ENCODE results near the gene VGF.
A peak's percentile ranks its signal among the peaks of the same experiment; 100 is the strongest.

Gene VGF

DNA sequence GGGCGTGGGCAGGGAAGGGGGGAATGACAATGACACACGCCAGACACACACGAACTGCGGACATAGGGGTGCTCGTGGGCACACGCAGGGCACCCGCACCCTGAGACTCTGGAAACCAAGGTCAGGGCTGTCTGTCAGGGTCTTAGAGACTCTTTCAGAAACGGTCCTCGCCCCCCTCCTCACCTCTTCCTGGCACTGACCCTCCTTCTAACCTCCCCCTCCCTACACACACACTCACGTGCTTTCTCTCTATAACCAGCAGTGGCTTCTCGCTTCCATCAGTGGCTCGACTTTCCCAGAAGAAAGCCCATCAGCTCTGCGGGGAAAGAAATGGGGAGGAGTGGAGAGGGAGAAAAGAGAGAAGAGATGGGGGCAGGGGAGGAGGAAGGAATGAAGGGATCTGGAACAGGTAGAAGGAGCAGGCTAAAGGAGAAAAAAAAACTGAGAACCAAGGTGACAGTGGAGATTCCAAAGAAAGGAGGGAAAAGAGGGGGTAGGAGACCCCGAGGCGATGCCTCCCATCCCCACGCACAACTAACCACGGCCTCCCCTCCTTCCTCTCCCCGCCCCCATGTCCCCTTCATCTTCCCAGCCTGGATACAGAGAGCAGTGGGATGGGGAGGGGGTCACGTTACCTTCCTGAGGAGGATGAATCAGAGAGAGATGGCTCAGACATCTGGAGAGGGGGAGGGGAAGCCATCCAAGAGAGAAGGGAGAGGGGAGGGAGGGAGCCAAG lies 1.7 kb upstream of the VGF start:
- DNase-seq (ENCODE audit: low read depth in 2 of 2, low spot score in 1 of 2), result no peak

DNA sequence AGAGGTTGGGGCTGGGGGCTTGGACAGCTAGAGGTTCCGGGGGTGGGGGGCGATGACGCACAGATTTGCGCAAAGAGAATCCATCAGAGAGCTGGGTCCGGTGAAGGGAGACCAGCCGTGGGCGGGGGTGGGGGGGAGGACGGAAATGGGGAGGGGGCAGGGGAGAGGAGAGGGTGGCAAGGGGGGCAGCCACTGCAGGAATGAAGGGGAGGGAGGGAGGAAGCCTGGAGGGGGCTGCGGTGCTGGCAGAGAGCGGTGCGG lies 1.2 kb upstream of the VGF start:
- no peak for DNase-seq (ENCODE audit: low read depth in 2 of 2, low spot score in 1 of 2)

DNA sequence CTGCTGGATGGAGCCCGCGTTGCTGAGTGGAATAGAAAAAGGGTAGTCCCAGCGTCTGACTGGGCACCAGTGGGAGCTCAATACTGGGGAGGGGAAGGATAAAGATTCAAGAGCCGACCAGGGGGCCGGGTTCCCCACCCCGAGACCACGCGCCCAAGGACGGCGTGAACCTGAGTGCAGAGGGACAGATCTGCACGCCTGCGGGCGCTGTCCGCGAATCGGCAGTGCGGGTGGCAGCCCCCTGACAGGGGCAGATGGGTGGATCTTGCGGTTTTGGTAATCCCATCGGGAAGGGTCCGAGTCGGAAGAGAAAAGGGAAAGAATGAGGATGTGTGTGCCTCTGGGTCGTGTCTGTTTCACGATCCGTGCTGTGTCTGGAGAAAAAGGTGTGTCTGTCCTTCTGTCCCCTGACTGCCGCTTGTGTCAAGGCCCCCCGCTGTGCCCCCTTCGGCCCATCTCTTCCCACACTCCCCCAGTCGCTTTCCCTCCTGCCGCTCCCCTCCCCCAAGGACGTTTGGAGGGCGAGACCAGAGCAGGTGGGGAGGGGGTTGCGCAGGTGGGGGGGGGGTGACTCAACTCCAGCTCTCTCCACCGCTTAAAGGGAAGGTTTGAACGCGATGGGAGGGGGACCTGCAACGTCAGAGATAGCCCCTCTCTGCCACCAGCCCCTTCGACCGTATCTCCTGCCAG lies 734 bp upstream of the VGF start:
- DNase-seq (ENCODE audit: low read depth in 2 of 2, low spot score in 1 of 2), result no peak

DNA sequence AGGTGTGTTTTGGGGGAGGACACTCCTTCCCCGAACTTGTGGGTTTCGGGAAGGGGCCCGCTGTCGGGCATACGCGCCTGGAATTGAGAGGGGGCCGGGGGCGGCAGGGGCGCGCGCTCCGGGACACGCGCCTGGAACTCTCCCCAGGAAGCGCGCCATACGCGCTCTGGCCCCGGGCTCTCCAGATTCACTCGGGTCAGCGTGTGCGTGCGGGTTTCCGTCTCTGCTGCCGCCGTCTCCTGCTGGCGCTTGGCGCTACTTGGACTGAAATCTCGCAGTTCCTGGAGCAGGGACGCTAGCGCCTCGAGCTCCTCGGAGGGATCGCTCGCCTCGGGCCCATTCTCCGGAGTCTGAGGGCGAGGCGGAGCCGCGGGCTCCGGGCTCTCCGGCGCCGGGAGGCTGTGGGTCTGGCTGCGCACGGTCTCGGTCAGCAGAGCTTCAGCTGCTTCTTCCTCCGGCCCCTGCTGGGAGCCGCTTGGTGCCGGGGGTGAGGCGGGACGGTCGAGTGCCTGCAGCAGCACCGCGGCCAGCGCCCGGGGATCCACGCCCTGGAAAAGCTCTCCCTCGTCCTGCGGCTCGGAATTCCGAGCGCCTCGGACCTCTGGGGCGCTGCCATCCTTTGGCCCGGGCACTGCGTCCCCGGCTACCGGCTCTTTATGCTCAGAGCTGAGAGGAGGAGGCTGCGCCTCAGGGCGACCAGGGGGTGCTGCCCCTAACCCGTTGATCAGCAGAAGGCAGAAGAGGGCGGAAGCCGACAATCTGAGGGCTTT lies 1.1 kb downstream of the VGF start:
- DNase-seq (ENCODE audit: low read depth in 2 of 2, low spot score in 1 of 2), result no peak

DNA sequence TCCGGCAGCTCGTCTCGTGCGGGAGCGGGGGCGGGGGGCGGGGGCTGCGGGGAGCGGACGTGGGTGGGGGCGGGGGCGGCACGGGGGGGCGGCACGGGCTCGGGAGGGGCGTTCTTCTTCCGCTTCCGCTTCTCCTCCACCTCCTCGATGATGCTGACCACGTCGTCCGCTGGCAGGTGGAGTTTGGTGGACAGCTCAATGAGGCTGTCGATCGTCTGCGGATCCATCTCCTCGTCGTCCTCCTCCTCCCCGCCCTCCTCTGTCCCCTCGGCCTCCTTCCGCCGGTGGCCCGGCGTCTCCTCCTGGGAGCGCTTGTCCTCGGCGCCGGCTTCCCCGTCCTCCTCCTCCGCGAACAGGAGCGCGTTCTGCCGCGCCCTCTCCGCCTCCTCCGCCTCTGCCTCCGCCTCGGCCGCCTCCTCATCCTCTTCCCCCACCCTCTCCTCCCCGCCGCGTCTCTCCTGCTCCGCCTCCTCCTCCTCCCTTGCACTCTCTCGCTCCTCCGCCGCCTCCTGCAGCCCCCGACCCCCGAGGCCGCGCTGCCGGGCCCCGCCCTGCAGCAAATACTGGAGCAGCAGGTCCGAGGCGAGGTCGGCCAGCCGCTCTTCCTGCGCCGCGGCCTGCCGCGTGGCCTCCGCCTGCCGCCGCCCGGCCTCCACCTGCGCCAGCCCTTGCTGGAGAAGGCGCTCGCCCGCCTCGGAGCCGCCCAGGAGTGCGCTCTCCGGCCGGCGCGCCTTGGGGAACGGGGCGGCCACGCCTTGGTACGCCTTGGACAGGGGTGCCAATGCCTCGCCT lies 1.9 kb downstream of the VGF start:
- DNase-seq (ENCODE audit: low read depth in 2 of 2, low spot score in 1 of 2), result no peak

DNA sequence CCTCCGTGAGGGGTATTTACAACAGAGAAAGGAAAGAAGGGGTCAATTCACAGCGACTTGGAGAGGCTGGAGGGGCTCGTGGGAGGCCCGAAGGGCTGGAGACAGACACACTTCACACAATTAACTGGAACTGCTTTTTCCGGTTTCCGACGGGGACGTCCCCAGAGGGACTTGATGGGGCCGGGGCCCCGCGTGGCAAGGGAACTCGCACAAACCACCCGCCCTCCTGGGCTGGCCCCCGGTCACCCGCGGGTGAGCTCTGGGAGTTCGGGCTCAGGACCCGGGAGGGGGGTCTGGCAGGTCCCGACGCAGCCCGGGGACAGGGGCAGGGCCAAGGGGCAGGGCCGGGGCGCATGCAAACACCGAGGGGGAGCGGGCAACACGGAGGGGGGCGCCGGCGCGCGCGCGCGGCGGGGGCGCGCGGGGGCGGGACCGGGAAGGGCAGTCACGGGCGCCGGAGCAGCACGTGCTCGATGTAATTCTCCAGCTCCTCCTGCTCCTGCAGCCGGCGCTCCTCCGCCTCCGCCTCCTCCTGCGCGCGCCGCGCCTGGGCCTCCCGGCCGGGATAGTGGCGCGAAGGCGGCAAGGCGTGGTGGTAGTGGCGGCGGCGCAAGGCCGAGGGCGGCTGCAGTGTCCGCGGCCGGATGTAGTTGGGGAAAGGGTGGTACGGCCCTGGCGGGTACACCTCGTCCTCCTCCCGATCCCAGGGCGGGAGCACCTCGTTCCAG lies 2.7 kb downstream of the VGF start:
- no peak for DNase-seq (ENCODE audit: low read depth in 2 of 2, low spot score in 1 of 2)

DNA sequence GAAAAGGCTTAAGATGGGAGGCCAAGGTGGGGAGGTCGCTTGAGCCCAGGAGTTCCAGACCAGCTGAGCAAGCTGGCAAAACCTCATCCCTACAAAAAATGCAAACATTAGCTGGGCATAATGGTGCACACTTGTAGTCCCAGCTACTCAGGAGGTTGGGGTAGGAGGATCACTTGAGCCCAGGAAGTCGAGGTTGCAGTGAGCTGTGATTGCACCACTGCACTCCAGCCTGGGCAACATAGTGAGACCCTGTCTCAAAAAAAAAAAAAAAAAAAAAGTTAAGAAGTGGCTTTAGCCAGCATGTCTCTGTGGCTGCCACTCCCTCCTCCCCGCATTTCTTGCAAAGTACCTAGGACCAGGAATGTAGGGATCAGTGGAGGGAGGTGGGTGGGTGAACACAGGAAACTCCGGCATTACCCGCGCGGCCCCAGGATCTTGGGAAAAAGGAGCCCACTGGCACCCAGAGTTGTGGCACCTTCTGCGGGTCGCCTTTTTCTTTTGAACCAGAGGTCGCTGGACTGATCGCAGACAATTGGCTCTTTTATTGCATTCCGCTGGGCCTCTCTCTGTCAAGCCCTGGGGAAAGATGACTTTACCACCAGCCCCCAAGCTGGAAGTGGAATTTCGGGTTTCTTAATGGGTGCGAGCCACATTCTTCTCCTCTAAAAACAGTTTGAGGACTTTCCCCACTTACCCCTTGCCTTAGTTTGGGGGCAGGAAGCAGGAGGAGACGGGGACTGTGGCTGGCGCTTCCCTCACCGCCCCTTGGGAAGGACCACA lies 3.5 kb downstream of the VGF start:
- DNase-seq (ENCODE audit: low read depth in 2 of 2, low spot score in 1 of 2), result no peak

DNA sequence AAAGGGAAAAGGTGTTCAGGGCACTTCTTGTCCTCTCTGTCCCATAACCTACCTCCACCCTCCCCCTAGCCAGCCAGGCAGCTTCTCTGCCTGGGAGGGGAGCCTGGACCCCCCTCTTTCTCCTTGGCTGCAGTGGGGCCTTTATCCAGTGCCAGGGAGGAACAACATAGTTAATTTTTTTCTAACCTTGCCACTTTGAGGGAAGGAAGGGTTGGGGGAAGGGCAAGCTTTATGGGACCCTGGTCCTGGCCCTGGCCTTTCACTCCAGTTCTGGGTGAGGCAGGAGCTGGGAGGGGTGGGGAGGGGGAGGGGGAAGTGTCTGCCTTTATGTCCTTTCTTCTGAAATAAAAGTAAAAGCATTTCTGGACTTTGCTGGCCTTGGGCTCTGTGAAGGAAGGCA lies 4.5 kb downstream of the VGF start:
- no peak for DNase-seq (ENCODE audit: low read depth in 2 of 2, low spot score in 1 of 2)

DNA sequence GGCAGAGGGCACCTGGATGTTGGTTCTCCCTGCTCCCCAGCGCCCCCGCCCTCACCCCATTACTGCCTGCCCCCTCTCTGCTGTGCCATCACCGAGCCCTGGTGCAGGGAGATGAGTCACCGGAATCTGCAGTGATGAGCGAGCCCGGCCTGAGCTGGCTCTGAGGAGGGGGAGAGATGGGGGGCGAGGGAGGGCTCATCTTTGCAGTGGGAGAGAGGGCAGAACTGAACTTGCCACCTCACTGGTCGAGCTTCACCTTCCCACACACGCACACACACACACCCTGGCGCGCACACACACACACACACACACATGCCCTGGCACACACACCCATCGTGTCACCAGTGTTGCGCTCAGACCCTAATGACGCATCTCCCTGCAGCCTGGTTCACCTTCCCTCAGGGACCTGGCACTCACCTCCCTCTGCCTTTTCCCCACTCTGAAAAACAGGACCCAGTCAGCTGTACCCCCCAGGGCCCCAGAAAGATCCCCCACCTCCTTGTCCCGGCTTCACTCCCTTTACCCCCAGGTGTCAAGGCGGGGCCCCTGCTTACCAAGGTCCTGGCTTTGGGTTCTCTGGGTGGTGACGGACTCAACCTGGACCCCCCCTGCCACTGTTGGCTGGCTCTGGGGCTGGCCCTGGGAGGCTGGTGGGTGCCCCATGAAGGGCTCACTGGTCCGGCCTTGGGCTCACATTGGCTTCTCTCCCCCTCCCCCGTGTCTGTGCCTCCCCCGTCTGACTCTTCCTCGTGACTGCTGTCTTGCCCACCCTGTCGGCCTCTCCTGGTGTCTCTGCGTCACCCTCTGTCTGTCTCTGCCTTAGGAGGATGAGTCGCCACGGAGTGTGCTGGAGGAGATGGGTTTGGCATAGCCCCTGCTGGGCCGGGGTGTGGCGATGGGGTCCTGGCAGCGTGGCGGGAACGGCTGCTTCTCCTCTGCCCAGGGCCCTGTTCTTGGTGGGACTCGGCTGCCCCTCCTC lies 5.4 kb downstream of the VGF start:
- DNase-seq (ENCODE audit: low read depth in 2 of 2, low spot score in 1 of 2), result no peak

DNA sequence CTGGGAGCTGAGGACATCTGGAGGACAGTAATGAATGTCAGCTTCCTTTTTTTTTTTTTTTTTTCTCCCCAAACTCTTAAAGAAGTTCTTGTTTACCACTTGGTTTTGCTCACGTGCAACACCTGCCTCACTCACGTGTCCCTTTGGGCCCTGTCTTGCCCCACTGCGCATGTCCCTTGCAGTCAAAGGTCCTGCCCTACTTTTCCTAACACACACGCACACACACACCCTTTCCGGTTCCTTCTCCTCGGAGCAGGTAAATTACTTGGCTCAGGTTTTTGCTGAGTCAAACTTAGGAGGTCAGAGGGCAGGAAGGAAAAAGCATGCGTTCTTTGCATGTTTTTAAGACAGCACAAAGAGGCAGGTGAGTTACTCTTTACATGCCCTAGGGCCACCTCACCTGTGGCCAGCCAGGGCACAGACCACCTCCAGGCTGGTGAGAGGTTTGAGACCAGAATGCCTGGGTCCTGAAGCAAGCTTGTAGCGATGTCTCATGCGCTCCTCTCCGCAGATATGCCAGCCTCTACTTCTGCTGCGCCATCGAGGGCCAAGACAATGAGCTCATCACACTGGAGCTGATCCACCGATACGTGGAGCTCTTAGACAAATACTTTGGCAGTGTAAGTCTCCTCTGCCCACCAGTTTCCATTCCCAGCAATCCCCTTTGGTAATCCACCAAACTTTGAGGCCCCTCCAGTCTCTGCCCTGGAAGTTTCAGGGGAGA lies 8.3 kb downstream of the VGF start:
- no peak for DNase-seq (ENCODE audit: low read depth in 2 of 2, low spot score in 1 of 2)

DNA sequence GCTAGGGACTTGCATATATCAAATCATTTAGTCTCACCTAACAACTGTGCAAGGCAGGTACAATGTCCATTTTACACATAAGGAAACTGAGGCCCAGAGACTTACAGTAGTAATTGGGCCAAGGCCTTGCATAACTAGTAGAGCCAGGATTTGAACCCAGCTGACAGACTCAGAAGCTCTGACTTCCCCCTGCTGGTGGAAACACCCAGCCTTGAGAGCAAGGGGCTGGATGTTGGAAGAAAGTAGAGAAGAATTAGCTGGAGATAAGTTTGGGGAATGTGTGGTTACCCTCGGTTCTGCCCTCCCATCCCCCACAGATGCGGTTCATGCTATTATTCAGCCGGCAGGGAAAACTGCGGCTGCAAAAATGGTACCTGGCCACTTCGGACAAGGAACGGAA lies 9.1 kb downstream of the VGF start:
- no peak for DNase-seq (ENCODE audit: low read depth in 2 of 2, low spot score in 1 of 2)

DNA sequence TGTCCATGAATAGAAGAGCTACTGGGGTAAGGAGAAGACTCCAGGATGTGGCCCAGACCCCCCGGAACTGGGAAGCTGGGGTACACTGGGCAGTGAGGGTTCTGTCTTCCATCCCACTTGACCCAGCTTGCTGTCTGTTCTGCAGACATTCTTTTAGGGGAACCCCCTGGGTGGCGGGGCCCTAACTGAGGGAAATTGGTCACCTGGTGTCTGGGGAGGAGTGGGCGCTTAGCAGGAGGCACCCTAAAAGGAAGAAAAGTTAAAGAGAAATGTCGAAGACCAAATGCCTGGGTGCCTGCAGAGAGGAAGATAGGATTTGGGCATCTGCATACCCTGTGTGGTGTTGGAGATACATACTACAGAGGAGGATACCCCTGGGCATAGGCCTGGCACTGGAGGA lies 10.1 kb downstream of the VGF start:
- DNase-seq (ENCODE audit: low read depth in 2 of 2, low spot score in 1 of 2), result no peak

DNA sequence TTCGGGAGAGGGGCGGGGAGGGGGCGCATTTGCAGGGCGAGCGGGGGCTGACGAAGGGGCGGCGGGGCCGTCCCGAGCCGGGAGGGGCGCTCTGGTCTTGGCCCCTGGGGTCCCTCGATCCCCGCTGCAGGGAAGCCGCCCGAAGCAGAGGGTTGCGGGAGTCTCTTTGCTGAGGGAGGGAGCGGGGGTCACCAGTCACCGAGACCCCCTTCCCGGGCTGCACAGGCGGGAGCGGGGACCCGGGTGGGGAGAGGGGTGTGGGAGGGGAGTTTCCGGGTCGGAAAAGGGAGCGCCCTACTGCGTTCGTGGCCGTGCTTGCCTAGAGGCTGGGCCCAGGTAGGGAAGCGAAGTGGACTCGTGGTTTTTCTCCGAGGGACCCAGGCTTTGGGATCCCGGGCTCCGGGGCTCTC lies 10.7 kb downstream of the VGF start:
- DNase-seq (ENCODE audit: low read depth in 2 of 2, low spot score in 1 of 2), result no peak

DNA sequence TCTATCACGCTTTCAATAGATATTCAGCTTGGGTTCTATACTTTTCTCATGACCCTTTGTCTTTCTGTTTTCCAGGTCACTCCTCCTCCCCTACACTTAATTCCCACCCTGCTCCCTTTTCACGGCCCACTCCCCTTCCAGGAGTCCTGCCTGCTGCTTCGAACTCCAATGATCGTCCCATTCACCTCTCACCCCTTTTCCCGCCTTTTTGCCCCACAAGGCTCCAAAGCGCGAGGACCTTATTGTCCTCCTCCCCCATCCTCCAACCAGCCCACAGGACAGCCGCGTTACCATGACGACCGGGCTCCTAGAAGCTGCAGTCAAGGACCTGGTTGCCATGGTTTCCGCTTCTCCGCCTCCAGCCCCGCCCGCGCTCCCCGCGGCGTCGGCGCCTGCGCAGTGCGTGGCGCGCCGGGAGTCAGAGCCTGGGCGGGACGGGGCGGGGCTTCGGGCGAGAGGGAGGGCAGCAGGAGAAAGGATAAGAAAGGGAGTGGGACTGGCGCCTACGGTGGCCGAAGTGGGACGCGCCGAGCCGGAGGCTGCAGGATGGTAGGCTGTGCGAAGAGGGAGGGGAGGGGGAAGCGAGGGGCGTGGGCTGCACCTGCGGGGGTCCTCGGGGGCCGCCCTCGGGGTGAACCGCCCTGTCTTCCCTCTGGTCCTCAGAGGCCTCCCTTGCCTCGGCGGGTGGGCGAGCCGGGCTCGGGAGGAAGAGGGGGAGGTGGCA lies 11.2 kb downstream of the VGF start, which contains the start of gene AP1S1:
TSS of gene AP1S1 (plus strand) at position 508 of the 724 bp plus-strand sequence. CDS start at position 547, 39 bp downstream.
- DNase-seq (ENCODE audit: low read depth in 2 of 2, low spot score in 1 of 2), result peak; percentile 75 to 82

DNA sequence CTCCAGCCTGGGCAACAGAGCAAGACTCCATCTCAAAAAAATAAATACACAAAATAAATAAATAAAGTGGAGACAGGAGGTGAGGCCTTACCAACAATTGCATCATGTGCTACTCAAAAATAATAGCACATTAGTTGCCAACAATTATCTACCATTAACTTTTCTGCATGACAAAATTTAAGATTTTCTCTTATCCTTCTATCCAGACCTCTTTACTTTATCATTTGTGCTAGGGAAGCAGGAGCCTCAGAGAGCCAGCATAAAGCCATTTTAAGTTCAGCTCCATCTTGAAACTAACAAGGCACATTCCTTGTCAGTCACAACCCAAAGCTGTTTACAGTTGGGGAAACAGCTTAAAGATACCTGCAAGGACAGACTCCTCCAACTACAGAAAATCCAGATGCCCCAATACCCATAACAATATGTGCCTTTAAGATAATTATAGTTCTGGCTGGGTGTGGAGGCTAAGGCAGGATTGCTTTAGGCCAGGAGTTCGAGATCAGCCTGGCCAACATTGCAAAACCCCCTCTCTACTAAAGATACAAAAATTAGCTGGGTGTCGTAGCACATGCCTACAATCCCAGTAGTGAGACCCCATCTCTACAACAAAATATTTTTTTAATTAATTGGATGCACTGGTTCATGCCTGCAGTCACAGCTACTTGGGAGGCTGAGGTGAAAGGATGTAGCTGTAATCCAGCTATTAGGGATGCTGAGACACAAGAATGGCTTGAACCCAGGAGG lies 13.3 kb downstream of the VGF start:
- no peak for DNase-seq (ENCODE audit: low read depth in 2 of 2, low spot score in 1 of 2)

DNA sequence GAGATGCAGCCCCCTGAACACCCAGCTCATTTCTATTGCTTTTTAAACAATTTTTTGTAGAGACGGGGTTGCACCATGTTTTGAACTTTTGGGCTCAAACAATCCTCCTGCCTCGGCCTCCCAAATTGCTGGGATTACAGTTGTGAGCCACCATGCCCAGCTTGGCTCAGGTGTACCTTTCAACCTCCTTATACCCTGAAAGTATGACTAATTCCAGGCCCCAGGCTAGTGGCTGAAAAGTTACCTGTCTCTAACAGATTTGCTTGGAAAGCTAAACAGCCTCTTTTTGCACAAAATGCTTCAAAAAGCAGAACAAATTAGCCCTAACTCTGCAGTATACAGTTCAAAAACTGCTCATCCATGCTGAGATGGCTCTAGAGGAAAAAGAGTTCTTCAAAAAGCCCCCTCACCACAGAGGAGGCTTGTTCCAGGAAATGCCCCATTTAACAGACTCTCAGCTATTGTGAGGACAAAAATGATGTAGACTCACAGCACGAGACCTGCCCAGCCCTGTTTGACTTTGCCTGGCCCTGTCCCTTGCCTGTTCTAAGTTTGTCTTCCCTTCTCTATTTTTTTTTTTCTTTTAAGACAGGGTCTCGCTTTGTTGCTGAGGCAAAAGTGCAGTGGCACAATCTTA lies 24.5 kb downstream of the VGF start:
- no peak for DNase-seq (ENCODE audit: low read depth in 2 of 2, low spot score in 1 of 2)

DNA sequence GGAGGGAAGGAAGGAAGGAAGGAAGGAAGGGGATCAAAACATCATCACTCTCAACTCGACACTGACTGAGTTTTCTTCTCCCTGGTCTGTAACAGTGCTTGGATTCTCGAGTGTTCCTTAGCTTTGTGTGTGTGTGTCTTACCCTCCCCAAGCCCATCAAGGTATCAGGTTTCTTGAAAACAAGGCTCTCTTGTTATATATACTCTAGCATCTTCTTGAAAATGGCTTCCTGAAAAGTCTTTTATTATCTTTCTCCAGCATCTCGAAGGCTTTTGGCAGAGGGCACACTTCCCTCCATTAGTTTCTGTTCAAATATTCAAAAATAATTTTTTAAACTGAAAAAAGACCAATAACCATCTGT lies 25.1 kb downstream of the VGF start:
- no peak for DNase-seq (ENCODE audit: low read depth in 2 of 2, low spot score in 1 of 2)

All from stimulated activated CD8-positive, alpha-beta memory T cell treated with anti-CD3 and anti-CD28 coated beads, Interleukin-4, amount 100 ng/mL, for 4 hours (primary cell).